PC-9 (cell line): Measurements from ENCODE around the gene PYGO1. TPM values are rescaled to one million over a fixed set of nuclear protein-coding genes. Genes with fewer than 3 reads are reported as not detected.

Source experiments
- BruUV-seq: library from RNA; stranded (reverse); fragments of 400-500 nt; replicated peaks from 2 replicates; lab custom pipeline; 2021; lab: Mats Ljungman, UMichigan
- CTCF ChIA-PET: fragments of 300-600 bp; sonication (Branson Sonifier 250); formaldehyde crosslinking; loops from one replicate; lab custom pipeline; 2022; ENCODE audit warnings: antibody characterized with exemption; lab: Charles Lee
- POLR2A ChIA-PET: fragments of 300-600 bp; sonication (Branson Sonifier 250); formaldehyde crosslinking; loops from one replicate; lab custom pipeline; 2022; ENCODE audit warnings: antibody characterized with exemption; ENCODE audit not compliant: unreplicated experiment; lab: Charles Lee
- DNase-seq, 2 experiments: peaks; one replicate each; pipeline versions ENCODE4 v3.0.0 to v3.0.0-alpha.2; 2015 to 2022; ENCODE audit warnings: mixed read lengths in 1 of 2
- H2AFZ ChIP-seq: fragments of 200-600 bp; sonication (generic); 2 replicates; pipeline ENCODE4 v1.8.1; 2017; ENCODE audit warnings: antibody characterized with exemption
- H3F3A ChIP-seq: fragments of 200-600 bp; sonication (generic); 2 replicates; pipeline ENCODE4 v1.8.1; 2017; ENCODE audit warnings: antibody characterized with exemption, mild to moderate bottlenecking, low read depth; ENCODE audit not compliant: insufficient read depth
- H3K27ac ChIP-seq: fragments of 200-600 bp; sonication (generic); 2 replicates; pipeline ENCODE4 v1.6.1; 2016; ENCODE audit warnings: mixed run types
- H3K27me3 ChIP-seq: fragments of 200-600 bp; sonication (generic); 2 replicates; pipeline ENCODE4 v1.6.1; 2016; ENCODE audit warnings: low read depth, mixed run types; ENCODE audit not compliant: insufficient read depth
- H3K36me3 ChIP-seq: fragments of 200-600 bp; sonication (generic); 2 replicates; pipeline ENCODE4 v1.6.1; 2016; ENCODE audit warnings: low read depth, mixed run types
- H3K4me1 ChIP-seq: fragments of 200-600 bp; sonication (generic); replicated peaks from 2 replicates; pipeline ENCODE4 v1.6.1; 2016; ENCODE audit warnings: mixed run types; ENCODE audit not compliant: insufficient read depth
- H3K4me2 ChIP-seq: fragments of 200-600 bp; sonication (generic); 2 replicates; pipeline ENCODE4 v1.6.1; 2017; ENCODE audit warnings: mixed run types
- H3K4me3 ChIP-seq: fragments of 200-600 bp; sonication (generic); 2 replicates; pipeline ENCODE4 v1.6.1; 2016; ENCODE audit warnings: mixed run types
- H3K79me2 ChIP-seq: fragments of 200-600 bp; sonication (generic); 2 replicates; pipeline ENCODE4 v1.6.1; 2017; ENCODE audit warnings: low read depth, mixed run types
- H3K9me2 ChIP-seq: fragments of 200-600 bp; sonication (generic); 2 replicates; pipeline ENCODE4 v1.8.1; 2017; ENCODE audit warnings: mild to moderate bottlenecking; ENCODE audit not compliant: insufficient read depth
- H3K9me3 ChIP-seq: fragments of 200-600 bp; sonication (generic); 2 replicates; pipeline ENCODE4 v1.8.1; 2016; ENCODE audit warnings: low read depth; ENCODE audit not compliant: insufficient read depth
- H4K20me1 ChIP-seq: fragments of 200-600 bp; sonication (generic); 2 replicates; pipeline ENCODE4 v1.8.1; 2017; ENCODE audit not compliant: insufficient read depth
- CTCF ChIP-seq: fragments of 200-600 bp; sonication (generic); conservative IDR thresholded peaks from 2 replicates; pipeline ENCODE4 v1.6.1; 2017; ENCODE audit warnings: mixed run types, antibody characterized with exemption, mild to moderate bottlenecking, moderate library complexity
- EZH2 ChIP-seq: fragments of 200-600 bp; sonication (generic); IDR thresholded peaks from 2 replicates; pipeline ENCODE4 v1.8.0; 2017; ENCODE audit warnings: antibody characterized with exemption, low read depth
- intact Hi-C: fragments of 100-400 bp; cut with micrococcal nuclease; formaldehyde crosslinking; loops from one replicate; pipeline ENCODE4 v1.10.0; 2022; ENCODE audit not compliant: unreplicated experiment
- total RNA-seq: library from RNA; stranded (reverse); gene quantifications from 2 replicates; pipeline ENCODE4 v1.2.3, GENCODE V29; 2021

PYGO1 gene
- total RNA-seq, 1 experiment from 2014 or later: 5.1 TPM

- H3K4me2 ChIP-seq: no peak overlapping the region
- H4K20me1 ChIP-seq: no peaks in the 10 kb centered on the region
- H3K9me3 ChIP-seq: no peaks in the 10 kb centered on the region
- H3K79me2 ChIP-seq: no peaks in the 10 kb centered on the region
- POLR2A ChIA-PET: interaction anchor here (0.6 kb wide), 1 partner anchor 891 kb away, joined by 3 read pairs; no protein-coding TSS in a partner anchor
- intact Hi-C loops: no loop called here
- H3K4me3 ChIP-seq: no peak overlapping the region
- no peaks in the 10 kb centered on the region for H3K36me3 ChIP-seq
- no peaks in the 10 kb centered on the region for H3K4me1 ChIP-seq
- no TSS peak for BruUV-seq
- no peak overlapping the region for H3K27ac ChIP-seq
- TF ChIP-seq CTCF: no peak
- no peak for TF ChIP-seq EZH2
- no peaks in the 10 kb centered on the region for H3K9me2 ChIP-seq
- H3F3A ChIP-seq: no peaks in the 10 kb centered on the region
- no peak for DNase-seq
- CTCF ChIA-PET: interaction anchor here (0.6 kb wide), 1 partner anchor 73 kb away, joined by 3 read pairs; no protein-coding TSS in a partner anchor
- no peaks in the 10 kb centered on the region for H3K27me3 ChIP-seq
- H2AFZ ChIP-seq: no peak overlapping the region
Measured at GRCh38 chr15:55555089-55555488, 33.1 kb downstream of the PYGO1 start.

- POLR2A ChIA-PET: no interaction called here
- intact Hi-C loops: no loop called here
- Histone ChIP-seq H3K27ac (no peak overlapping the region), H2AFZ (no peak overlapping the region), H3K9me3 (no peaks in the 10 kb centered on the region), H3K4me2 (no peak overlapping the region), H3K4me3 (no peak overlapping the region), H3K79me2 (no peaks in the 10 kb centered on the region), H3K4me1 (no peaks in the 10 kb centered on the region), H3K27me3 (no peaks in the 10 kb centered on the region), H3K9me2 (no peaks in the 10 kb centered on the region), H4K20me1 (no peaks in the 10 kb centered on the region), H3F3A (no peaks in the 10 kb centered on the region), H3K36me3 (no peaks in the 10 kb centered on the region)
- BruUV-seq: no TSS peak
- no peak for DNase-seq
- CTCF ChIA-PET: no interaction called here
- TF ChIP-seq EZH2 (no peak), CTCF (no peak)
Measured at GRCh38 chr15:55552926-55553325, 35.2 kb downstream of the PYGO1 start.

GRCh38 chr15:55552451-55552850 lies 35.7 kb downstream of the PYGO1 start:
- no peak overlapping the region for H2AFZ ChIP-seq
- H3K9me2 ChIP-seq: no peaks in the 10 kb centered on the region
- TF ChIP-seq CTCF (no peak), EZH2 (no peak)
- H3K4me3 ChIP-seq: no peak overlapping the region
- H4K20me1 ChIP-seq: no peaks in the 10 kb centered on the region
- H3K4me2 ChIP-seq: no peak overlapping the region
- H3K4me1 ChIP-seq: no peaks in the 10 kb centered on the region
- no peaks in the 10 kb centered on the region for H3K79me2 ChIP-seq
- CTCF ChIA-PET: no interaction called here
- POLR2A ChIA-PET: no interaction called here
- no peak overlapping the region for H3K27ac ChIP-seq
- H3K9me3 ChIP-seq: no peaks in the 10 kb centered on the region
- no peak for DNase-seq
- intact Hi-C loops: no loop called here
- no peaks in the 10 kb centered on the region for H3K27me3 ChIP-seq
- no TSS peak for BruUV-seq
- H3K36me3 ChIP-seq: no peaks in the 10 kb centered on the region
- H3F3A ChIP-seq: no peaks in the 10 kb centered on the region
